ENCODE data around the gene KIAA0586. TPM values are rescaled to one million over a fixed set of nuclear protein-coding genes. Genes with fewer than 3 reads are reported as not detected.

KIAA0586 gene
- total and polyA plus RNA-seq, 2 of the 4 experiments (the other 2 are of a cell fraction) = 9.4 to 36.7 TPM

- Histone ChIP-seq H3K36me3 (ENCODE audit: control insufficient read depth, insufficient read depth, low read length) (no peaks in the 10 kb centered on the region), H3K23ac (ENCODE audit: low read depth, low read length) (no peak overlapping the region), H2BK20ac (ENCODE audit: low read depth, low read length) (no peak overlapping the region), H3K4me2 (ENCODE audit: low read depth, low read length) (peak overlapping the region; percentile 47), H2BK5ac (ENCODE audit: low read depth, low read length, poor library complexity, severe bottlenecking) (peak overlapping the region; percentile 33), H3K27ac (ENCODE audit: insufficient read depth, low read length) (no peak overlapping the region), H2AK5ac (ENCODE audit: low read depth, low read length) (no peak overlapping the region), H3K79me1 (ENCODE audit: low read depth in 1 of 2, low read length in 2 of 2) (no peaks in the 10 kb centered on the region), H2AK9ac (replicated peaks; ENCODE audit: low read depth, low read length, poor library complexity) (no peak overlapping the region), H3K4ac (ENCODE audit: low read depth, low read length) (peak overlapping the region; percentile 27; the same call in 1 of the 2 replicates), H4K91ac (ENCODE audit: insufficient read depth, low read depth, low read length) (no peak overlapping the region), H3K18ac (ENCODE audit: low read depth, low read length) (peak overlapping the region; percentile 55; the same call in 1 of the 2 replicates), H3K9me3 (ENCODE audit: control insufficient read depth, insufficient read depth, low read length) (no peaks in the 10 kb centered on the region), H3K9me1 (ENCODE audit: insufficient read depth, low read length) (no peaks in the 10 kb centered on the region), H4K5ac (ENCODE audit: low read depth, low read length) (peak overlapping the region; percentile 40), H2BK120ac (ENCODE audit: low read depth, low read length) (0 out of 2 replicates have a peak overlapping the region, but pooled peaks have one; percentile 42), H3K4me1 (ENCODE audit: control insufficient read depth, insufficient read depth, low read length) (peaks cover 9% of the 10 kb centered on the region), H4K20me1 (ENCODE audit: insufficient read depth, low read length) (no peaks in the 10 kb centered on the region), H3K14ac (replicated peaks; ENCODE audit: low read depth, low read length) (peak overlapping the region; percentile 61), H3K4me3 (ENCODE audit: insufficient read depth, low read depth, low read length) (no peak overlapping the region), H3K27me3 (ENCODE audit: control insufficient read depth, insufficient read depth, low read length) (peaks cover 2% of the 10 kb centered on the region), H3K9ac (ENCODE audit: low read depth, low read length) (no peak overlapping the region; the same call in 1 of the 2 replicates), H4K8ac (ENCODE audit: low read depth in 2 of 2, low read length in 2 of 2) (peak overlapping the region in 1 of 2 experiments; percentile 69; a peak in 2 of 4 replicates), H2AFZ (replicated peaks; ENCODE audit: low read length, poor library complexity) (peak overlapping the region; percentile 84), H2BK15ac (ENCODE audit: low read depth, low read length) (no peak overlapping the region), H3K56ac (ENCODE audit: extremely low read depth, insufficient read depth, low read length) (no peak overlapping the region)
- POLR2A ChIA-PET (ENCODE audit: unreplicated experiment) = no interaction called here
- dilution Hi-C loops (cut with HindIII; ENCODE audit: low sequenced_read_pairs, unreplicated experiment) = no loop called here
- in situ Hi-C loops (cut with MboI; ENCODE audit: low sequenced_read_pairs) = no loop called here
- intact Hi-C loops (cut with micrococcal nuclease) = no loop called here
- CTCF ChIA-PET = interaction anchor here (0.6 to 1.1 kb wide), 4 partner anchors 12 to 70 kb away, joined by 3 to 4 read pairs (median 3); no protein-coding TSS in a partner anchor
- DNase-seq = peak; percentile 89
- peak; percentile 98 for ATAC-seq (ENCODE audit: low read depth)
- WGBS, 2 experiments (ENCODE audit: extremely low coverage in 2 of 2, insufficient read length in 1 of 2) = 40% methylated on average over 1 of the region's 9 CpGs; no CpG with 5 or more reads in 1 of the 2 experiments
- no TSS peak for BruUV-seq (replicated peaks)
- TF ChIP-seq FOS (IDR thresholded peaks at IDR 0.05; ENCODE audit: low read depth, low read length) (peak; percentile 48; the same call in 1 of the 2 replicates), RFX5 (IDR thresholded peaks at IDR 0.05; ENCODE audit: low read depth, low read length) (no peak), MXI1 (IDR thresholded peaks at IDR 0.05; ENCODE audit: borderline replicate concordance, low read depth, low read length) (no peak), POLR2A (IDR thresholded peaks at IDR 0.05; ENCODE audit: low read depth, low read length) (no peak), SMC3 (IDR thresholded peaks at IDR 0.05; ENCODE audit: low read depth, low read length) (0 out of 2 replicates have a peak, but pooled peaks have one; percentile 7), USF2 (IDR thresholded peaks at IDR 0.05; ENCODE audit: low read depth, low read length) (no peak), NFE2L2 (IDR thresholded peaks at IDR 0.05; ENCODE audit: low read depth, low read length) (no peak), RAD21 (IDR thresholded peaks at IDR 0.05; ENCODE audit: low read length) (no peak), MAFK (IDR thresholded peaks at IDR 0.05; ENCODE audit: low read depth, low read length) (no peak), CHD1 (IDR thresholded peaks at IDR 0.05; ENCODE audit: low read depth, low read length) (no peak), MAZ (IDR thresholded peaks at IDR 0.05; ENCODE audit: borderline replicate concordance, low read depth, low read length) (no peak), CTCF (conservative IDR thresholded peaks at IDR 0.05; ENCODE audit: low read depth, low read length) (no peak), ELK1 (IDR thresholded peaks at IDR 0.05; ENCODE audit: borderline replicate concordance, low read depth, low read length) (no peak), BHLHE40 (IDR thresholded peaks at IDR 0.05; ENCODE audit: low read depth, low read length) (peak; percentile 93), CEBPB (IDR thresholded peaks at IDR 0.05; ENCODE audit: low read depth, low read length) (0 out of 2 replicates have a peak, but pooled peaks have one; percentile 17)
Observed at GRCh38 chr14:58571769-58572472, 144.4 kb downstream of the KIAA0586 start.

Measured in IMR-90 (cell line).